ENCODE data around the gene TEX44.

The TEX44 gene

GRCh38 chr2:231590614-231591013, 2.0 kb upstream of the TEX44 start:
- in situ Hi-C loops (cut with HindIII; ENCODE audit: low pct_ligation_motif_present, low sequenced_read_pairs), result no loop called here
- Histone ChIP-seq H3K27ac (no peak overlapping the region), H3K27me3 (replicated peaks) (no peaks in the 10 kb centered on the region), H3K36me3 (replicated peaks) (no peaks in the 10 kb centered on the region), H3K4me3 (ENCODE audit: low read depth, low read length) (no peak overlapping the region)
- TF ChIP-seq CTCF (IDR thresholded peaks at IDR 0.05; ENCODE audit: low read depth, low read length, missing control alignments), result no peak
- no peak for DNase-seq

GRCh38 chr2:231593666-231594065, 1.0 kb downstream of the TEX44 start:
- no peak overlapping the region for H3K27ac ChIP-seq
- DNase-seq, result no peak
- H3K27me3 ChIP-seq (replicated peaks), result no peaks in the 10 kb centered on the region
- in situ Hi-C loops (cut with HindIII; ENCODE audit: low pct_ligation_motif_present, low sequenced_read_pairs), result no loop called here
- TF ChIP-seq CTCF (IDR thresholded peaks at IDR 0.05; ENCODE audit: low read depth, low read length, missing control alignments), result no peak
- H3K4me3 ChIP-seq (ENCODE audit: low read depth, low read length), result no peak overlapping the region
- H3K36me3 ChIP-seq (replicated peaks), result no peaks in the 10 kb centered on the region

- in situ Hi-C loops (cut with HindIII; ENCODE audit: low pct_ligation_motif_present, low sequenced_read_pairs), result no loop called here
- H3K27ac ChIP-seq, result no peak overlapping the region
- no peaks in the 10 kb centered on the region for H3K36me3 ChIP-seq (replicated peaks)
- H3K27me3 ChIP-seq (replicated peaks), result no peaks in the 10 kb centered on the region
- no peak for DNase-seq
- H3K4me3 ChIP-seq (ENCODE audit: low read depth, low read length), result no peak overlapping the region
- TF ChIP-seq CTCF (IDR thresholded peaks at IDR 0.05; ENCODE audit: low read depth, low read length, missing control alignments), result no peak
These were observed 4.4 kb downstream of the TEX44 start for GRCh38 chr2:231597014-231597611.

GRCh38 chr2:231597627-231598026, 5.0 kb downstream of the TEX44 start:
- H3K4me3 ChIP-seq (ENCODE audit: low read depth, low read length), result no peak overlapping the region
- in situ Hi-C loops (cut with HindIII; ENCODE audit: low pct_ligation_motif_present, low sequenced_read_pairs), result no loop called here
- H3K27me3 ChIP-seq (replicated peaks), result no peaks in the 10 kb centered on the region
- DNase-seq, result no peak
- no peaks in the 10 kb centered on the region for H3K36me3 ChIP-seq (replicated peaks)
- H3K27ac ChIP-seq, result no peak overlapping the region
- TF ChIP-seq CTCF (IDR thresholded peaks at IDR 0.05; ENCODE audit: low read depth, low read length, missing control alignments), result no peak

GRCh38 chr2:231600619-231601355, 8.1 kb downstream of the TEX44 start:
- H3K27me3 ChIP-seq (replicated peaks), result no peaks in the 10 kb centered on the region
- no peaks in the 10 kb centered on the region for H3K36me3 ChIP-seq (replicated peaks)
- TF ChIP-seq CTCF (IDR thresholded peaks at IDR 0.05; ENCODE audit: low read depth, low read length, missing control alignments), result no peak
- H3K4me3 ChIP-seq (ENCODE audit: low read depth, low read length), result no peak overlapping the region
- in situ Hi-C loops (cut with HindIII; ENCODE audit: low pct_ligation_motif_present, low sequenced_read_pairs), result no loop called here
- H3K27ac ChIP-seq, result no peak overlapping the region
- DNase-seq, result no peak

Data from brain microvascular endothelial cell (primary cell).